Keratinocyte (primary cell): ENCODE results near the gene RNF215. TPM values are rescaled to one million over a fixed set of nuclear protein-coding genes. Genes with fewer than 3 reads are reported as not detected.

ENCODE experiments used
- DNase-seq: peaks from one replicate; pipeline ENCODE4 v3.0.0-alpha.2; 2011; ENCODE audit warnings: low read depth, missing footprints, low spot score
- FAIRE-seq: peaks from 2 replicates; lab custom pipeline; 2011; peaks lifted over from hg19 to GRCh38; lab: Jason Lieb, UNC
- H2AFZ ChIP-seq: 2 replicates; pipeline ENCODE4 v1.6.0; 2012; ENCODE audit warnings: low read length, control low read depth, inconsistent platforms; ENCODE audit not compliant: control insufficient read depth
- H3K27ac ChIP-seq: 2 replicates; pipeline ENCODE4 v1.5.1; 2011; ENCODE audit warnings: low read length; ENCODE audit not compliant: control insufficient read depth, insufficient read depth
- H3K27me3 ChIP-seq: 3 replicates; pipeline ENCODE4 v1.6.0; 2011; ENCODE audit warnings: low read length; ENCODE audit not compliant: control insufficient read depth, insufficient read depth; ENCODE audit errors: extremely low read depth
- H3K36me3 ChIP-seq, 2 experiments: 2 replicates in 1 of 2; 3 replicates in 1 of 2; pipeline ENCODE4 v1.5.1; 2011; ENCODE audit warnings: low read length in 2 of 2, mild to moderate bottlenecking in 1 of 2; ENCODE audit not compliant: control insufficient read depth in 2 of 2, insufficient read depth in 2 of 2; ENCODE audit errors: extremely low read depth in 1 of 2
- H3K4me1 ChIP-seq: 3 replicates; pipeline ENCODE4 v1.5.1; 2011; ENCODE audit warnings: low read length; ENCODE audit not compliant: control insufficient read depth, insufficient read depth; ENCODE audit errors: extremely low read depth
- H3K4me2 ChIP-seq: 3 replicates; pipeline ENCODE4 v1.6.0; 2011; ENCODE audit warnings: low read depth, low read length; ENCODE audit not compliant: control insufficient read depth, insufficient read depth; ENCODE audit errors: extremely low read depth
- H3K4me3 ChIP-seq, 3 experiments: fragments of 200-600 bp in 1 of 3; sonication (generic) in 1 of 3; 2 replicates in 2 of 3; 3 replicates in 1 of 3; pipeline ENCODE4 v1.5.1; 2011 to 2016; ENCODE audit warnings: low read length in 3 of 3, mild to moderate bottlenecking in 3 of 3, control low read depth in 2 of 3, inconsistent platforms in 1 of 3, low read depth in 1 of 3, mixed read lengths in 1 of 3, mixed run types in 1 of 3, moderate library complexity in 1 of 3; ENCODE audit not compliant: control insufficient read depth in 2 of 3, insufficient read depth in 2 of 3; ENCODE audit errors: extremely low read depth in 1 of 3
- H3K79me2 ChIP-seq: 2 replicates; pipeline ENCODE4 v1.6.0; 2012; ENCODE audit warnings: low read length; ENCODE audit not compliant: control insufficient read depth, insufficient read depth
- H3K9ac ChIP-seq: 3 replicates; pipeline ENCODE4 v1.6.0; 2011; ENCODE audit warnings: low read length; ENCODE audit not compliant: control insufficient read depth, insufficient read depth; ENCODE audit errors: extremely low read depth
- H3K9me1 ChIP-seq: 3 replicates; pipeline ENCODE4 v1.6.0; 2011; ENCODE audit warnings: low read length; ENCODE audit not compliant: control insufficient read depth, insufficient read depth; ENCODE audit errors: extremely low read depth
- H3K9me3 ChIP-seq: 2 replicates; pipeline ENCODE4 v1.5.1; 2012; ENCODE audit warnings: low read depth, low read length; ENCODE audit not compliant: control insufficient read depth
- H4K20me1 ChIP-seq: 3 replicates; pipeline ENCODE4 v1.6.0; 2011; ENCODE audit warnings: low read length; ENCODE audit not compliant: control insufficient read depth, insufficient read depth; ENCODE audit errors: extremely low read depth
- EZH2 ChIP-seq: IDR thresholded peaks from one replicate; pipeline ENCODE4 v1.6.1; 2012; ENCODE audit warnings: inconsistent platforms, mild to moderate bottlenecking, low read length, moderate library complexity
- dilution Hi-C: fragments of 300-500 bp; cut with MboI; formaldehyde crosslinking; loops from one replicate; pipeline ENCODE4 v1.7.0; 2020; ENCODE audit warnings: low sequenced_read_pairs; ENCODE audit not compliant: extremely low pct_ligation_motif_present
- polyA plus RNA-seq, 5 experiments: library from polyadenylated mRNA; depleted of rRNA in 3 of 5; stranded (reverse) in 3 of 5; stranded (forward) in 1 of 5; unstranded in 1 of 5; fragments of >200 nt; gene quantifications; 1 replicate in 1 of 5; 2 replicates in 3 of 5; 3 replicates in 1 of 5; pipeline versions ENCODE4 v1.2.1 to v1.2.3, GENCODE V29; 2011 to 2012; ENCODE audit warnings: missing spikeins in 2 of 5, low read depth in 1 of 5, low replicate concordance in 1 of 5
- TF ChIP-seq, protein P1 (sequence below), 3 experiments: IDR thresholded peaks in 1 of 3; conservative IDR thresholded peaks in 1 of 3; optimal IDR thresholded peaks in 1 of 3; 2 replicates in 2 of 3; 3 replicates in 1 of 3; pipeline versions ENCODE3 to v1.5.1; 2011; ENCODE audit warnings: low read length in 3 of 3, mild to moderate bottlenecking in 3 of 3, moderate library complexity in 2 of 3, control low read depth in 1 of 3, inconsistent platforms in 1 of 3; ENCODE audit not compliant: insufficient read depth in 2 of 3; ENCODE audit errors: extremely low read depth in 1 of 3

The RNF215 gene
- polyA plus RNA-seq, 1 donor (not counting 4 experiments of a cell fraction or from before 2014, with no cell fraction given): 8.3 TPM

GRCh38 chr22:30390974-30391691, 3.9 kb upstream of the RNF215 start:
- H3K4me3 ChIP-seq: no peak overlapping the region
- H4K20me1 ChIP-seq: no peaks in the 10 kb centered on the region
- FAIRE-seq: peak; percentile 90
- H2AFZ ChIP-seq: peak overlapping the region; percentile 12
- no peak overlapping the region for H3K27ac ChIP-seq
- TF ChIP-seq, protein P1, sequence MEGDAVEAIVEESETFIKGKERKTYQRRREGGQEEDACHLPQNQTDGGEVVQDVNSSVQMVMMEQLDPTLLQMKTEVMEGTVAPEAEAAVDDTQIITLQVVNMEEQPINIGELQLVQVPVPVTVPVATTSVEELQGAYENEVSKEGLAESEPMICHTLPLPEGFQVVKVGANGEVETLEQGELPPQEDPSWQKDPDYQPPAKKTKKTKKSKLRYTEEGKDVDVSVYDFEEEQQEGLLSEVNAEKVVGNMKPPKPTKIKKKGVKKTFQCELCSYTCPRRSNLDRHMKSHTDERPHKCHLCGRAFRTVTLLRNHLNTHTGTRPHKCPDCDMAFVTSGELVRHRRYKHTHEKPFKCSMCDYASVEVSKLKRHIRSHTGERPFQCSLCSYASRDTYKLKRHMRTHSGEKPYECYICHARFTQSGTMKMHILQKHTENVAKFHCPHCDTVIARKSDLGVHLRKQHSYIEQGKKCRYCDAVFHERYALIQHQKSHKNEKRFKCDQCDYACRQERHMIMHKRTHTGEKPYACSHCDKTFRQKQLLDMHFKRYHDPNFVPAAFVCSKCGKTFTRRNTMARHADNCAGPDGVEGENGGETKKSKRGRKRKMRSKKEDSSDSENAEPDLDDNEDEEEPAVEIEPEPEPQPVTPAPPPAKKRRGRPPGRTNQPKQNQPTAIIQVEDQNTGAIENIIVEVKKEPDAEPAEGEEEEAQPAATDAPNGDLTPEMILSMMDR (optimal IDR thresholded peaks at IDR 0.05 in 1 of 3, IDR thresholded peaks at IDR 0.05 in 1 of 3, conservative IDR thresholded peaks at IDR 0.05 in 1 of 3; ENCODE audit: extremely low read depth in 1 of 3, insufficient read depth in 2 of 3, low read length in 3 of 3): peak; percentile 84 to 98 (median 90)
- no peak for TF ChIP-seq EZH2
- dilution Hi-C loops: no loop called here
- H3K79me2 ChIP-seq: no peaks in the 10 kb centered on the region
- no peak for DNase-seq
- H3K9ac ChIP-seq: no peak overlapping the region
- H3K4me1 ChIP-seq: peaks cover 8% of the 10 kb centered on the region
- H3K4me2 ChIP-seq: no peak overlapping the region
- no peaks in the 10 kb centered on the region for H3K27me3 ChIP-seq
- H3K9me3 ChIP-seq: no peaks in the 10 kb centered on the region
- H3K36me3 ChIP-seq: no peaks in the 10 kb centered on the region
- no peaks in the 10 kb centered on the region for H3K9me1 ChIP-seq

GRCh38 chr22:30386608-30386959, 627 bp downstream of the RNF215 start:
- H3K9me3 ChIP-seq: no peaks in the 10 kb centered on the region
- H4K20me1 ChIP-seq: no peaks in the 10 kb centered on the region
- peak overlapping the region; percentile 4 for H3K27ac ChIP-seq
- H3K4me2 ChIP-seq: peak overlapping the region; percentile 76
- no peak for TF ChIP-seq EZH2
- TF ChIP-seq, protein P1 (optimal IDR thresholded peaks at IDR 0.05 in 1 of 3, IDR thresholded peaks at IDR 0.05 in 1 of 3, conservative IDR thresholded peaks at IDR 0.05 in 1 of 3; ENCODE audit: extremely low read depth in 1 of 3, insufficient read depth in 2 of 3, low read length in 3 of 3): no peak
- no peaks in the 10 kb centered on the region for H3K79me2 ChIP-seq
- H3K4me1 ChIP-seq: peaks cover 8% of the 10 kb centered on the region
- dilution Hi-C loops: no loop called here
- H2AFZ ChIP-seq: peak overlapping the region; percentile 47
- H3K36me3 ChIP-seq: peaks cover 0 to 11% of the 10 kb centered on the region in 2 experiments
- DNase-seq: no peak
- no peaks in the 10 kb centered on the region for H3K27me3 ChIP-seq
- H3K9me1 ChIP-seq: no peaks in the 10 kb centered on the region
- peak overlapping the region; percentile 66 for H3K9ac ChIP-seq
- peak overlapping the region; percentile 58 to 72 (median 62) for H3K4me3 ChIP-seq
- FAIRE-seq: no peak
